HCT116 (cell line): ENCODE results near the gene P2RY14.

ENCODE experiments used
- CEBPB ChIP-seq: IDR thresholded peaks from 2 replicates; pipeline ENCODE4 v1.6.1; 2012; ENCODE audit warnings: low read depth
- EZH2 ChIP-seq: fragments of 200-600 bp; sonication (generic); IDR thresholded peaks from 2 replicates; pipeline ENCODE4 v1.6.1; 2017; ENCODE audit warnings: antibody characterized with exemption, mixed run types
- POLR2AphosphoS5 ChIP-seq: IDR thresholded peaks from 2 replicates; pipeline ENCODE4 v1.6.1; 2011; ENCODE audit warnings: mild to moderate bottlenecking, low read depth, low read length, moderate library complexity
- SP1 ChIP-seq: IDR thresholded peaks from 2 replicates; pipeline ENCODE4 v1.6.1; 2012; ENCODE audit warnings: low read depth
- SRF ChIP-seq: IDR thresholded peaks from 2 replicates; pipeline ENCODE4 v1.6.1; 2012; ENCODE audit warnings: low read depth
- ZNF274 ChIP-seq: fragments of 200-500 bp; sonication (Bioruptor generic); IDR thresholded peaks from 2 replicates; pipeline ENCODE4 v1.6.1; 2014; ENCODE audit warnings: mild to moderate bottlenecking, low read depth, low read length, inconsistent platforms
- TF ChIP-seq, protein P1 (sequence below), 3 experiments: fragments of 200-600 bp in 1 of 3; sonication (generic) in 1 of 3; IDR thresholded peaks in 2 of 3; conservative IDR thresholded peaks in 1 of 3; 2 replicates each; pipeline ENCODE4 v1.5.1; 2012 to 2017; ENCODE audit warnings: low read depth in 2 of 3, low read length in 2 of 3, antibody characterized with exemption in 1 of 3, borderline replicate concordance in 1 of 3, control low read depth in 1 of 3, mild to moderate bottlenecking in 1 of 3, mixed read lengths in 1 of 3, mixed run types in 1 of 3, moderate library complexity in 1 of 3; ENCODE audit not compliant: insufficient read depth in 1 of 3

DNA sequence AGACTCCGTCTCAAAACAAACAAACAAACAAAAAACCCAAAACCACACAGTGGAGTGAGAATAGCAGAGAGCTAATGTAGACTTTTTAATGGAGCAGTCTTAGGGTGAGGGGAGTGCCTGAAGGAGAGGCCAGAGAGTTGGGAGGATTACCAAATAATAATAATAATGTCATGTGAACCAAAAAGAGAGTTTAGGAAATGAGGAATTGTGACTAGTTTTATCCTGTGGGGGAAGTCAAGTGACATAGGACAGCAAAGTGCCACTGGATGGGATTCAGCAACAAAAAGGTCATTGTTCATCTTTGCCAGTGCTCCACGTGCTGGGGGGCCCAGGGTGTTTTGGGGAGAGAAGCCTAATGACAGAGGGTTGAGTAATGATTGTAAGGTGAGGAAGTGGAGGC is 25.4 kb upstream of the P2RY14 start:
- no peak for TF ChIP-seq SP1
- TF ChIP-seq, protein P1, sequence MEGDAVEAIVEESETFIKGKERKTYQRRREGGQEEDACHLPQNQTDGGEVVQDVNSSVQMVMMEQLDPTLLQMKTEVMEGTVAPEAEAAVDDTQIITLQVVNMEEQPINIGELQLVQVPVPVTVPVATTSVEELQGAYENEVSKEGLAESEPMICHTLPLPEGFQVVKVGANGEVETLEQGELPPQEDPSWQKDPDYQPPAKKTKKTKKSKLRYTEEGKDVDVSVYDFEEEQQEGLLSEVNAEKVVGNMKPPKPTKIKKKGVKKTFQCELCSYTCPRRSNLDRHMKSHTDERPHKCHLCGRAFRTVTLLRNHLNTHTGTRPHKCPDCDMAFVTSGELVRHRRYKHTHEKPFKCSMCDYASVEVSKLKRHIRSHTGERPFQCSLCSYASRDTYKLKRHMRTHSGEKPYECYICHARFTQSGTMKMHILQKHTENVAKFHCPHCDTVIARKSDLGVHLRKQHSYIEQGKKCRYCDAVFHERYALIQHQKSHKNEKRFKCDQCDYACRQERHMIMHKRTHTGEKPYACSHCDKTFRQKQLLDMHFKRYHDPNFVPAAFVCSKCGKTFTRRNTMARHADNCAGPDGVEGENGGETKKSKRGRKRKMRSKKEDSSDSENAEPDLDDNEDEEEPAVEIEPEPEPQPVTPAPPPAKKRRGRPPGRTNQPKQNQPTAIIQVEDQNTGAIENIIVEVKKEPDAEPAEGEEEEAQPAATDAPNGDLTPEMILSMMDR (IDR thresholded peaks at IDR 0.05 in 2 of 3, conservative IDR thresholded peaks at IDR 0.05 in 1 of 3; ENCODE audit: borderline replicate concordance in 1 of 3, insufficient read depth in 1 of 3, low read depth in 2 of 3, low read length in 2 of 3): no peak
- TF ChIP-seq SRF: no peak
- TF ChIP-seq EZH2: no peak
- no peak for TF ChIP-seq ZNF274
- TF ChIP-seq CEBPB: no peak
- TF ChIP-seq POLR2AphosphoS5: no peak
